Measurements from ENCODE around the gene HES6. TPM values are rescaled to one million over a fixed set of nuclear protein-coding genes. Genes with fewer than 3 reads are reported as not detected.

The HES6 gene
- total and polyA plus RNA-seq, 2 of the 8 experiments (the other 6 are each of a cell fraction or from before 2014, with no cell fraction given), result 32.6 to 36.3 TPM

GRCh38 chr2:238190445-238190844 lies 49.4 kb downstream of the HES6 start (continued):
- TF ChIP-seq TBP (IDR thresholded peaks at IDR 0.05; ENCODE audit: low read depth, low read length) (no peak), CHD2 (IDR thresholded peaks at IDR 0.05; ENCODE audit: low read length) (no peak), CTCF (IDR thresholded peaks at IDR 0.05; ENCODE audit: control extremely low read depth in 1 of 3, insufficient read depth in 1 of 3, low read depth in 1 of 3, low read length in 3 of 3) (no peak)

Other genes with a start within 250 kb of the HES6 start
- 79.0 and 83.7 TPM in 2 replicates for gene SCLY, start 179.0 kb downstream of the HES6 start, total RNA-seq (2021; fragmentation: NEBNext Ultra II Directional; extraction: Animal tissue kit (Norgen Biotek cat#: 25700))
- 79.5 and 111 TPM in 2 replicates for gene SCLY, start 179.0 kb downstream of the HES6 start, polyA plus RNA-seq (2011; rRNA removed)
- 1.3 and 1.8 TPM in 2 replicates for gene ESPNL, start 139.7 kb downstream of the HES6 start, total RNA-seq (2021; fragmentation: NEBNext Ultra II Directional; extraction: Animal tissue kit (Norgen Biotek cat#: 25700))
- gene ESPNL, start 139.7 kb downstream of the HES6 start, polyA plus RNA-seq (2011; rRNA removed), result 0.68 and 1.6 TPM in 2 replicates
- 0.08 TPM in 1 of 2 replicates, not detected in the other for gene KLHL30, start 101.4 kb downstream of the HES6 start, total RNA-seq (2021; fragmentation: NEBNext Ultra II Directional; extraction: Animal tissue kit (Norgen Biotek cat#: 25700))
- 0.03 TPM in 1 of 2 replicates, not detected in the other for gene KLHL30, start 101.4 kb downstream of the HES6 start, polyA plus RNA-seq (2011; rRNA removed)
- gene ERFE, start 81.1 kb downstream of the HES6 start, total RNA-seq (2021; fragmentation: NEBNext Ultra II Directional; extraction: Animal tissue kit (Norgen Biotek cat#: 25700)), result 1.8 and 2.5 TPM in 2 replicates
- 3.6 and 5.1 TPM in 2 replicates for gene ERFE, start 81.1 kb downstream of the HES6 start, polyA plus RNA-seq (2011; rRNA removed)
- gene ILKAP, start 36.3 kb downstream of the HES6 start, total RNA-seq (2021; fragmentation: NEBNext Ultra II Directional; extraction: Animal tissue kit (Norgen Biotek cat#: 25700)), result 30.4 and 33.8 TPM in 2 replicates
- 23.5 and 29.4 TPM in 2 replicates for gene ILKAP, start 36.3 kb downstream of the HES6 start, polyA plus RNA-seq (2011; rRNA removed)
- 5.5 TPM in 2 replicates for gene PER2, start 48.6 kb upstream of the HES6 start, total RNA-seq (2021; fragmentation: NEBNext Ultra II Directional; extraction: Animal tissue kit (Norgen Biotek cat#: 25700))
- 0.91 and 0.99 TPM in 2 replicates for gene PER2, start 48.6 kb upstream of the HES6 start, polyA plus RNA-seq (2011; rRNA removed)
- gene TRAF3IP1, start 80.5 kb upstream of the HES6 start, total RNA-seq (2021; fragmentation: NEBNext Ultra II Directional; extraction: Animal tissue kit (Norgen Biotek cat#: 25700)), result 15.9 and 17.5 TPM in 2 replicates
- gene TRAF3IP1, start 80.5 kb upstream of the HES6 start, polyA plus RNA-seq (2011; rRNA removed), result 2.3 and 2.8 TPM in 2 replicates
- gene ASB1, start 186.9 kb upstream of the HES6 start, total RNA-seq (2021; fragmentation: NEBNext Ultra II Directional; extraction: Animal tissue kit (Norgen Biotek cat#: 25700)), result 32.7 and 36.0 TPM in 2 replicates
- 24.1 and 34.4 TPM in 2 replicates for gene ASB1, start 186.9 kb upstream of the HES6 start, polyA plus RNA-seq (2011; rRNA removed)